OCI-LY7 (cell line): ENCODE measurements around the gene TMEM218. TPM values are rescaled to one million over a fixed set of nuclear protein-coding genes. Genes with fewer than 3 reads are reported as not detected.

ENCODE experiments used
- BruUV-seq: library from RNA; stranded (reverse); fragments of 400-500 nt; replicated peaks from 2 replicates; lab custom pipeline; 2021; lab: Mats Ljungman, UMichigan
- CTCF ChIA-PET: fragments of 300-600 bp; sonication (Branson Sonifier 250); formaldehyde crosslinking; loops from one replicate; lab custom pipeline; 2022; ENCODE audit warnings: antibody characterized with exemption; ENCODE audit not compliant: unreplicated experiment; lab: Charles Lee
- POLR2A ChIA-PET: fragments of 300-600 bp; sonication (Branson Sonifier 250); formaldehyde crosslinking; loops from one replicate; lab custom pipeline; 2022; ENCODE audit warnings: antibody characterized with exemption; lab: Charles Lee
- DNase-seq: peaks from one replicate; pipeline ENCODE4 v3.0.0-alpha.2; 2015; ENCODE audit warnings: low spot score
- H2AFZ ChIP-seq: fragments of 200-600 bp; sonication (generic), shearing (Covaris generic); 2 replicates; pipeline ENCODE4 v1.6.1; 2014; ENCODE audit warnings: mild to moderate bottlenecking, antibody characterized with exemption, low read length, moderate library complexity
- H3K27ac ChIP-seq: fragments of 200-600 bp; sonication (generic); 2 replicates; pipeline ENCODE4 v1.5.1; 2014; ENCODE audit warnings: mixed run types, low read depth, mild to moderate bottlenecking, moderate library complexity, low read length, inconsistent platforms; ENCODE audit not compliant: poor library complexity, severe bottlenecking
- H3K36me3 ChIP-seq: fragments of 200-600 bp; sonication (generic); 2 replicates; pipeline ENCODE4 v1.6.1; 2014; ENCODE audit warnings: mild to moderate bottlenecking, antibody characterized with exemption, low read length, moderate library complexity, mixed read lengths; ENCODE audit not compliant: insufficient read depth
- H3K4me1 ChIP-seq: fragments of 200-600 bp; sonication (generic); 2 replicates; pipeline ENCODE4 v1.5.1; 2014; ENCODE audit warnings: mild to moderate bottlenecking, low read length; ENCODE audit not compliant: insufficient read depth, poor library complexity, severe bottlenecking
- H3K4me2 ChIP-seq: fragments of 200-600 bp; sonication (generic); 2 replicates; pipeline ENCODE4 v1.6.1; 2014; ENCODE audit warnings: mild to moderate bottlenecking, low read length
- H3K4me3 ChIP-seq: fragments of 200-600 bp; sonication (generic); 2 replicates; pipeline ENCODE4 v1.5.1; 2014; ENCODE audit warnings: mild to moderate bottlenecking, low read depth, low read length; ENCODE audit not compliant: poor library complexity, severe bottlenecking
- H3K79me2 ChIP-seq: fragments of 200-600 bp; sonication (generic); 2 replicates; pipeline ENCODE4 v1.6.1; 2016; ENCODE audit warnings: low read depth, mild to moderate bottlenecking, low read length, moderate library complexity, mixed read lengths; ENCODE audit not compliant: insufficient read depth
- H3K9me2 ChIP-seq: fragments of 200-600 bp; sonication (generic); 2 replicates; pipeline ENCODE4 v1.6.1; 2016; ENCODE audit warnings: mild to moderate bottlenecking, low read length, mixed read lengths; ENCODE audit not compliant: insufficient read depth
- H3K9me3 ChIP-seq: fragments of 200-600 bp; sonication (generic); 2 replicates; pipeline ENCODE4 v1.6.1; 2014; ENCODE audit warnings: mild to moderate bottlenecking, mixed run types, low read length, mixed read lengths
- H4K20me1 ChIP-seq: fragments of 200-600 bp; sonication (generic); 2 replicates; pipeline ENCODE4 v1.6.1; 2014; ENCODE audit warnings: mild to moderate bottlenecking, antibody characterized with exemption, low read length, moderate library complexity, mixed read lengths; ENCODE audit not compliant: insufficient read depth
- CTCF ChIP-seq: fragments of 200-600 bp; sonication (generic); conservative IDR thresholded peaks from 2 replicates; pipeline ENCODE4 v1.5.1; 2014; ENCODE audit warnings: mild to moderate bottlenecking, antibody characterized with exemption, low read length, moderate library complexity, mixed read lengths
- EZH2phosphoT487 ChIP-seq: fragments of 200-600 bp; sonication (generic); IDR thresholded peaks from 2 replicates; pipeline ENCODE4 v1.6.1; 2018; ENCODE audit warnings: low read depth, borderline replicate concordance, mild to moderate bottlenecking, mixed run types, antibody characterized with exemption, low read length, moderate library complexity, mixed read lengths
- intact Hi-C: fragments of 100-400 bp; cut with micrococcal nuclease; formaldehyde crosslinking; loops from one replicate; pipeline ENCODE4 v1.10.0; 2022; ENCODE audit not compliant: unreplicated experiment
- total RNA-seq, 2 experiments: library from RNA; depleted of rRNA in 1 of 2; stranded (reverse); fragments of >200 nt in 1 of 2; shearing (Covaris generic) in 1 of 2; gene quantifications; 2 replicates each; pipeline ENCODE4 v1.2.3, GENCODE V29; 2014 to 2022

TMEM218 gene
- total RNA-seq, 2 experiments from 2014 or later: 24.4 to 28.1 TPM

- no peak overlapping the region for H3K4me3 ChIP-seq
- ChIA-PET CTCF (interaction anchor here (1.4 kb wide), 1 partner anchor 42 kb away, joined by 4 read pairs; no protein-coding TSS in a partner anchor), POLR2A (interaction anchor here (1.0 to 1.4 kb wide), 4 partner anchors 10 to 269 kb away, joined by 3 to 9 read pairs (median 4); partner anchors contain the start of gene TMEM218)
- H3K4me2 ChIP-seq: no peak overlapping the region
- TF ChIP-seq CTCF: no peak
- no peak for TF ChIP-seq EZH2phosphoT487
- H3K27ac ChIP-seq: no peak overlapping the region
- BruUV-seq: no TSS peak
- intact Hi-C loops: no loop called here
- H3K36me3 ChIP-seq: no peaks in the 10 kb centered on the region
- no peaks in the 10 kb centered on the region for H3K4me1 ChIP-seq
- no peaks in the 10 kb centered on the region for H3K79me2 ChIP-seq
- DNase-seq: no peak
- H3K9me3 ChIP-seq: no peaks in the 10 kb centered on the region
- no peak overlapping the region for H2AFZ ChIP-seq
- H3K9me2 ChIP-seq: no peaks in the 10 kb centered on the region
- no peaks in the 10 kb centered on the region for H4K20me1 ChIP-seq
Measured at GRCh38 chr11:125082611-125083311, 28.7 kb downstream of the TMEM218 start.

- H3K4me2 ChIP-seq: no peak overlapping the region
- H3K9me2 ChIP-seq: no peaks in the 10 kb centered on the region
- CTCF ChIA-PET: no interaction called here
- no peaks in the 10 kb centered on the region for H3K9me3 ChIP-seq
- BruUV-seq: no TSS peak
- H3K79me2 ChIP-seq: no peaks in the 10 kb centered on the region
- POLR2A ChIA-PET: interaction anchor here (1.3 to 1.4 kb wide), 2 partner anchors 9 to 30 kb away, joined by 4 to 9 read pairs; partner anchors contain the start of gene TMEM218
- H4K20me1 ChIP-seq: no peaks in the 10 kb centered on the region
- DNase-seq: no peak
- no peak overlapping the region for H2AFZ ChIP-seq
- no peaks in the 10 kb centered on the region for H3K36me3 ChIP-seq
- no peak overlapping the region for H3K27ac ChIP-seq
- TF ChIP-seq EZH2phosphoT487: no peak
- no peak for TF ChIP-seq CTCF
- no peak overlapping the region for H3K4me3 ChIP-seq
- intact Hi-C loops: no loop called here
- H3K4me1 ChIP-seq: no peaks in the 10 kb centered on the region
Measured at GRCh38 chr11:125082040-125082439, 29.4 kb downstream of the TMEM218 start.
